MM.1S (cell line): ENCODE data around the gene CATSPERB.

ENCODE experiments used
- DNase-seq: peaks from one replicate; pipeline ENCODE4 v3.0.0-alpha.2; 2015
- H2AFZ ChIP-seq: fragments of 300-600 bp; sonication (generic); 2 replicates; pipeline ENCODE4 v1.6.0; 2016; ENCODE audit warnings: antibody characterized with exemption, low read length
- H3F3A ChIP-seq: fragments of 300-600 bp; sonication (generic); 2 replicates; pipeline ENCODE4 v1.6.1; 2016; ENCODE audit warnings: mild to moderate bottlenecking, antibody characterized with exemption, low read length, moderate library complexity, mixed read lengths; ENCODE audit not compliant: insufficient read depth
- H3K27ac ChIP-seq: fragments of 300-600 bp; sonication (generic); 2 replicates; pipeline ENCODE4 v1.5.1; 2016; ENCODE audit warnings: mild to moderate bottlenecking, low read length
- H3K27me3 ChIP-seq: fragments of 300-600 bp; sonication (generic); replicated peaks from 2 replicates; pipeline ENCODE4 v1.6.0; 2016; ENCODE audit warnings: low read length; ENCODE audit not compliant: insufficient read depth
- H3K36me3 ChIP-seq: fragments of 300-600 bp; sonication (generic); replicated peaks from 2 replicates; pipeline ENCODE4 v1.6.1; 2016; ENCODE audit warnings: mild to moderate bottlenecking, low read length, mixed read lengths; ENCODE audit not compliant: insufficient read depth
- H3K4me1 ChIP-seq: fragments of 300-600 bp; sonication (generic); 2 replicates; pipeline ENCODE4 v1.6.1; 2016; ENCODE audit warnings: low read length, mixed read lengths
- H3K4me2 ChIP-seq: fragments of 300-600 bp; sonication (generic); 2 replicates; pipeline ENCODE4 v1.6.0; 2016; ENCODE audit warnings: low read depth, low read length
- H3K4me3 ChIP-seq: fragments of 300-600 bp; sonication (generic); 2 replicates; pipeline ENCODE4 v1.5.1; 2016; ENCODE audit warnings: low read length, mixed read lengths
- H3K79me2 ChIP-seq: fragments of 300-600 bp; sonication (generic); 2 replicates; pipeline ENCODE4 v1.6.1; 2016; ENCODE audit warnings: mixed run types, low read length, mixed read lengths
- H3K9ac ChIP-seq: fragments of 300-600 bp; sonication (generic); 2 replicates; pipeline ENCODE4 v1.6.1; 2016; ENCODE audit warnings: low read length, mixed read lengths
- H3K9me2 ChIP-seq: fragments of 300-600 bp; sonication (generic); replicated peaks from 2 replicates; pipeline ENCODE4 v1.6.1; 2016; ENCODE audit warnings: mild to moderate bottlenecking, low read length, mixed read lengths; ENCODE audit not compliant: insufficient read depth
- H3K9me3 ChIP-seq: fragments of 300-600 bp; sonication (generic); replicated peaks from 2 replicates; pipeline ENCODE4 v1.6.1; 2016; ENCODE audit warnings: mild to moderate bottlenecking, low read length, mixed read lengths; ENCODE audit not compliant: insufficient read depth
- H4K20me1 ChIP-seq: fragments of 300-600 bp; sonication (generic); 2 replicates; pipeline ENCODE4 v1.6.1; 2016; ENCODE audit warnings: mild to moderate bottlenecking, low read length, moderate library complexity, mixed read lengths; ENCODE audit not compliant: insufficient read depth
- EZH2 ChIP-seq: fragments of 300-600 bp; sonication (generic); optimal IDR thresholded peaks from 2 replicates; pipeline ENCODE3; 2017; ENCODE audit warnings: low read depth, mild to moderate bottlenecking, antibody characterized with exemption, low read length, mixed read lengths
- EZH2phosphoT487 ChIP-seq: fragments of 300-600 bp; sonication (generic); IDR thresholded peaks from 2 replicates; pipeline ENCODE4 v1.6.1; 2018; ENCODE audit warnings: antibody characterized with exemption, low read length
- TF ChIP-seq, protein P1 (sequence below): fragments of 300-600 bp; sonication (generic); IDR thresholded peaks from 2 replicates; pipeline ENCODE4 v1.5.1; 2016; ENCODE audit warnings: antibody characterized with exemption, low read length, mixed read lengths

The CATSPERB gene

DNA sequence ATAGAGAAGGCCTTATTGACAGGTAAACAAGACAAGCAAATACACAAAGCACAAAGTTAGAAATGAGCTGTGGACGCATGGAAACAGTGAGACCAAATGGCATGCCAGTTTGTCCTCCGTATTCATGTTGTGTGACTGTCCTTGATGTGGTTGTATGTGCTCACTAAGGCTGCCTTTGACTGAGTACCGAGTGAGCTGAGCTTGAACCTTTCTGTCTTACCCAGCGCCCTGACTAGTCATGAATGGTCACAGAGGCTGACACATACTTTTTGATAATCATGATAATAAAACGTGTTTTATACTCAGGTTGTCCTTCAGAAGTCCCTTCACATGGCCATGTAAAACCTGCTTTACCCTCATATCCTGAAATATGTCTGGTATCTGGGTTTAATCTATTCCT, 553 bp upstream of the CATSPERB start:
- Histone ChIP-seq H3K9ac (no peak overlapping the region), H4K20me1 (no peaks in the 10 kb centered on the region), H3K9me3 (no peaks in the 10 kb centered on the region), H3K4me3 (no peak overlapping the region), H3K4me2 (no peak overlapping the region), H3K36me3 (no peaks in the 10 kb centered on the region), H3K27ac (no peak overlapping the region), H3K27me3 (no peaks in the 10 kb centered on the region), H3K9me2 (no peaks in the 10 kb centered on the region), H3K79me2 (no peaks in the 10 kb centered on the region), H3F3A (no peaks in the 10 kb centered on the region), H2AFZ (no peak overlapping the region), H3K4me1 (no peaks in the 10 kb centered on the region)
- no peak for DNase-seq
- no peak for TF ChIP-seq EZH2phosphoT487
- TF ChIP-seq, protein P1, sequence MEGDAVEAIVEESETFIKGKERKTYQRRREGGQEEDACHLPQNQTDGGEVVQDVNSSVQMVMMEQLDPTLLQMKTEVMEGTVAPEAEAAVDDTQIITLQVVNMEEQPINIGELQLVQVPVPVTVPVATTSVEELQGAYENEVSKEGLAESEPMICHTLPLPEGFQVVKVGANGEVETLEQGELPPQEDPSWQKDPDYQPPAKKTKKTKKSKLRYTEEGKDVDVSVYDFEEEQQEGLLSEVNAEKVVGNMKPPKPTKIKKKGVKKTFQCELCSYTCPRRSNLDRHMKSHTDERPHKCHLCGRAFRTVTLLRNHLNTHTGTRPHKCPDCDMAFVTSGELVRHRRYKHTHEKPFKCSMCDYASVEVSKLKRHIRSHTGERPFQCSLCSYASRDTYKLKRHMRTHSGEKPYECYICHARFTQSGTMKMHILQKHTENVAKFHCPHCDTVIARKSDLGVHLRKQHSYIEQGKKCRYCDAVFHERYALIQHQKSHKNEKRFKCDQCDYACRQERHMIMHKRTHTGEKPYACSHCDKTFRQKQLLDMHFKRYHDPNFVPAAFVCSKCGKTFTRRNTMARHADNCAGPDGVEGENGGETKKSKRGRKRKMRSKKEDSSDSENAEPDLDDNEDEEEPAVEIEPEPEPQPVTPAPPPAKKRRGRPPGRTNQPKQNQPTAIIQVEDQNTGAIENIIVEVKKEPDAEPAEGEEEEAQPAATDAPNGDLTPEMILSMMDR, result no peak
- no peak for TF ChIP-seq EZH2

DNA sequence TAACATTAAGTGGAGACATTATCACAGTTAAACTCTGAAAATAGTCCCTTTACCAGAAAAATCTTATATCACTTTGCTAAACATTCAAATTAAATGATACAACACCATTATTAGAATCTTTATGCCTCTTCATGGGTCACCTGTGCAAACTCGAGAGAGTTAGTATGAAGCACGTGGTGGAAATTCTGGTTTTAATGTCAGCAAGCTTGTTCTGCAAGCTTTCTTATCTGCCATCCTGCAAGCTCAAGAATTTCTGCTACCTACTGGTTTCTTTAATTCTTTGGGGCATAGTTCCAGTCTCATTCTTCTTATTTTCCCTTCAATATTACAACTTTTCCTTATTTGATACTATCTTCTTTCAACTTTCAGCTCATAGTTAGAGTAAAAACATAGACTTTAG, 868 bp downstream of the CATSPERB start:
- no peaks in the 10 kb centered on the region for H3F3A ChIP-seq
- H2AFZ ChIP-seq, result no peak overlapping the region
- H3K4me2 ChIP-seq, result no peak overlapping the region
- no peak for DNase-seq
- TF ChIP-seq EZH2, result no peak
- no peak for TF ChIP-seq EZH2phosphoT487
- TF ChIP-seq, protein P1, result no peak
- no peaks in the 10 kb centered on the region for H3K27me3 ChIP-seq
- H4K20me1 ChIP-seq, result no peaks in the 10 kb centered on the region
- H3K27ac ChIP-seq, result no peak overlapping the region
- no peak overlapping the region for H3K4me3 ChIP-seq
- no peaks in the 10 kb centered on the region for H3K9me2 ChIP-seq
- no peak overlapping the region for H3K9ac ChIP-seq
- H3K36me3 ChIP-seq, result no peaks in the 10 kb centered on the region
- H3K79me2 ChIP-seq, result no peaks in the 10 kb centered on the region
- H3K9me3 ChIP-seq, result no peaks in the 10 kb centered on the region
- no peaks in the 10 kb centered on the region for H3K4me1 ChIP-seq

DNA sequence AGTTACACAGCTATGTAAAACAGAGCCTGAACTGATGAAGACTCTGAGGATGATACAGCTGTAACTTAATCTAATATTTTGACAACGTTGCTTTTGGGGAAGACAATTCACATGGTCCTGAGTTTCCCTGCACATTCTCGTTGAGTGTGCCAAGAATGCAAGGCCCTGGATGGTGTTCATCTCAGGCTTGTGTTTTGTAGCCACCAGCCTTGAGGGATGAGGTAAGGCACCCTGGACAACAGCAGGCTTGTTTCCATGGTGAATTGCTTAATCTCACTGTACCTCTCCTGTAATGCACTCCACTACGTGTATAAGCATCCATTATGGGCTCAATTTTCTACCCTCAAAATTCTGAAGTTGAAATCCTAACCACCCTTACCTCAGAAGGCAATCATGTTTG, 2.1 kb downstream of the CATSPERB start:
- no peaks in the 10 kb centered on the region for H3K79me2 ChIP-seq

More for the DNA sequence above, 2.1 kb downstream of the CATSPERB start:
- H3F3A ChIP-seq, result no peaks in the 10 kb centered on the region
- H3K9me2 ChIP-seq, result no peaks in the 10 kb centered on the region
- no peaks in the 10 kb centered on the region for H3K9me3 ChIP-seq
- no peak for DNase-seq
- H4K20me1 ChIP-seq, result no peaks in the 10 kb centered on the region
- no peaks in the 10 kb centered on the region for H3K4me1 ChIP-seq
- no peak overlapping the region for H2AFZ ChIP-seq
- H3K27ac ChIP-seq, result no peak overlapping the region
- H3K27me3 ChIP-seq, result no peaks in the 10 kb centered on the region
- H3K4me3 ChIP-seq, result no peak overlapping the region
- no peak overlapping the region for H3K9ac ChIP-seq
- no peaks in the 10 kb centered on the region for H3K36me3 ChIP-seq
- no peak overlapping the region for H3K4me2 ChIP-seq
- TF ChIP-seq EZH2, result no peak
- no peak for TF ChIP-seq EZH2phosphoT487
- TF ChIP-seq, protein P1, result no peak
